Astrocyte of the hippocampus (primary cell): ENCODE measurements around the gene EIF6.

Experiments used
- DNase-seq: peaks from one replicate; pipeline ENCODE4 v3.0.0; 2011; ENCODE audit warnings: low read depth, low spot score

Gene EIF6

DNA sequence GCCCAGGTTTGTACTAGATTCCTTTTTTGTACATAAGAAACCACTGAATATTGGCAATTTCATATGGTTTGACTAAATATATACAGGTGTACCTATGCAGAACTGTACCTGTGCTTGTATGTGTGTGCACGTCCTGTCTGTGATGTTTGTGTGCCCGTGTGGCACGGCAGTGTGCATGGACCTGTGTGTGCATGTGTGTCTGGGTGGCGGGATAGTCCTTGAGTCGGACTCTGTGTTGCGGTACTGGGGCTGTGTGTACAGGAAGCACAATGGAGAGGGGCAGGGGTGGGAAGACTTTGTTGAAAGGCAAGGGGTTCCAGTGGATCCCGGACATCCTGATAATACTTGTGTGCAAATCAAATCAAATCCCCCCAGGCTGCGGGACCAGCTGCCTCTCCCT, 11.1 kb upstream of the EIF6 start:
- no peak for DNase-seq

DNA sequence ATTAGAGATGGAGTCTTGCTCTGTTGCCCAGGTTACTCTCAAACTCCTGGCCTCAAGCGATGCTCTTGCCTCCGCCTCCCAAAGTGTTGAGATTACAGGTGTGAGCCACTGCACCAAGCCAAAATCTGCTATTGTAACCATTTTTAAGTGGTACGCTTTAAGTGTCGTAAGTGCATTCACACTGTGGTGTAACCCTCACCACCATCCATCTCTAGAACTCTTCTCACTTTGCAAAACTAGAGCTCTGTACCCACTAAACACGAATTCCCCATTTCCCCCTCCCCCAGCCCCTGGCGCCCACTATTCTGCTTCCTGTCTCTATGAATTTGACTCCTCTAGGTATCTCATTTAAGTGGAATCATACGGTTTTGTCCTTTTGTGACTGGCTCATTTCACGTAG, 10.5 kb upstream of the EIF6 start:
- no peak for DNase-seq

DNA sequence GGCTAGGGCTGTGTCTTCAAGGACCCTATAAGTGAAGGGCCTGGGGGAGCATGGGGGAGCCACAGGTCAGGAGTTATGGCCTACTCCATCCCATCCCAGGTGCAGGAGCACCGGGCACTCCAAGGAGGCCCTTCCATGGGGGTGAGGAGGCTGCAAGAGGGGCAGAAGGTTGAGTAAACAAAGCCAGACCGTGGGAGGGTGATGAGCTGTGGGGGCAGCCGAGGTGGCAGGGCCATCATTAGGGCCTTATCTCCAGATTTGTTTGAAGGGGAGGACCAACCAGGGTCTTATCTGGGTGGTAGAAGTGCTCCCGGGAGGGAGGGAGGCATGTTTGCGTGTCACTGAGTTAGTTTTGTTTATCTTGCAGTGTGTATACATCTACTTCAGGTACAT, 9.7 kb upstream of the EIF6 start:
- no peak for DNase-seq

DNA sequence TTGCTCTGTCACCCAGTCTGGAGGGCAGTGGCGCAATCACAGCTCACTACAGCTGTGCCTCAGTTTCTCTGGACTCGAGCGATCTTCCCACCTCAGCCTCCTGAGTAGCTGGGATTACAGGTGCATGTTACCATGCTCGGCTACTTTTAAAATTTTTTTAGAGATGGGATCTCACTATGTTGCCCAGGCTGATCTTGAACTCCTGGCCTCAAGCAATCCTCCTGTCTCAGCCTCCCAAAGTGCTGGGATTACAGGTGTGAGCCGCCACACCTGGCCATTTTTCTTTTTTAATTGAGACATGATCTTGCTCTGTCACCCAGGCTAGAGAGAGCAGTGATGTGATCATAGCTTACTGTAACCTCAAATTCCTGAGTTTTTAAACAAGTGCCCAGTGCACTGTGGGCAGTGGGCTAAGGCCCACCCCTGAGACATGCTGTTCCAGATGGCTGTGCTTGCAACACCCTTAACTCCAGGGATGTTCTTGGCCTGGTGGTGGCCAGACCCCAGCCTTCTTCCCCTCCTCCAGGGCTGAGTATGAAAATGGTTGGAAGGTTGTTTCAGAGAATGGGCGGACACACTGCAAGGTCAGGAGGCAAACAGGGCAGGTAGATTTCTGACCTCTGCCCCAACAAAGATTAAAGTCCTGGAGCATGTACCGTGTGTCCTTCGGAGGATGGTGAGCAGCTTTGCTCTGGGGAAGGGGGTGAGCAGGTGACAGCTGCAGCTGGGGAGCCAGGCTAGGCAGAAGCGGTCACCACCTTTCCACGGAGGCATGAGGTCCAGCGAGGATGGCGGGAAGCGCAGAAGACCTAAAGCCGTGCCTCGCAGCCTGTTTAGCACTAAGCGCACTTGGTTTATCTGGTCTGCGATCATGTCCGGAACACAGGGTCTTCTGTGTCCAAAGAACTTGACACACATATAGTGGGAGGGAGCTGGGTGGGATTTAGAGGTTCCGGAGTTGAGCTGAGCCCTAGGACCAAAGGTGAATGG, 9.0 kb upstream of the EIF6 start:
- DNase-seq = no peak

DNA sequence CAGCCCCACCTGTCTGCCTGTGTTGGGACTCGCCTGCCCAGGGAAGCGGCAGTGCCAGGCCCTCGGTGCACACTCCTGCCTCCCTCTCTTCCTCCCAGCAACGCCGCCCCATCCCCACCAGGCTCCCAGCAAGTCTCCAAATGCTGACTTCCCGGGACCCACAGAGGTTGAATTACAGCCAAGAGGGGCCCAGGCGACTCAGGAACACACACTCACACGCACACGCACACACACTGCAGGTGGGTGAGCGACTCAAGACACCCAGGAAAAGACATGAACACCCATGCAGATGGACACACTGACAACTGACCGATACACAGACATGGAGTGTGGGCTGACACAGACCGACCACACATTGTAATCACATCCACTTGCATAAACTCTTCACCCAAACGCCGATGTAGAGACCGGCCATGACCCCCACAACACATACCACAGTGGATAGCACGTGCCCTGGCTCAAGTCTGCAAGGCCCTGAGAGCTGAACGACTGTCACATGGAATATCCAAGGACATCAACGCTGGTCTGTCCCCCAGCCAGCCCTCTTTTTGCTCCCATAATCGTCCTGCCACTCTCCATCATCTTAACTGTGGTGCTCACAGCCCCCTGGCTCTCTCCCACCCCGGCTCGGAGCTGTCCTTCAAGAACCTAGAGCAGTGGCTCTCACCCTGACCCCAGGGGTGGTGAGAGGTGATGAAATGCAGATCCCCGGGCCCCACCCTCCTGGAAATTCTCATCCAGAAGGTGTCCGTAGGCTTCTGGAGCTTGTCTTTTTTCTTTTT, 8.1 kb upstream of the EIF6 start:
- no peak for DNase-seq

DNA sequence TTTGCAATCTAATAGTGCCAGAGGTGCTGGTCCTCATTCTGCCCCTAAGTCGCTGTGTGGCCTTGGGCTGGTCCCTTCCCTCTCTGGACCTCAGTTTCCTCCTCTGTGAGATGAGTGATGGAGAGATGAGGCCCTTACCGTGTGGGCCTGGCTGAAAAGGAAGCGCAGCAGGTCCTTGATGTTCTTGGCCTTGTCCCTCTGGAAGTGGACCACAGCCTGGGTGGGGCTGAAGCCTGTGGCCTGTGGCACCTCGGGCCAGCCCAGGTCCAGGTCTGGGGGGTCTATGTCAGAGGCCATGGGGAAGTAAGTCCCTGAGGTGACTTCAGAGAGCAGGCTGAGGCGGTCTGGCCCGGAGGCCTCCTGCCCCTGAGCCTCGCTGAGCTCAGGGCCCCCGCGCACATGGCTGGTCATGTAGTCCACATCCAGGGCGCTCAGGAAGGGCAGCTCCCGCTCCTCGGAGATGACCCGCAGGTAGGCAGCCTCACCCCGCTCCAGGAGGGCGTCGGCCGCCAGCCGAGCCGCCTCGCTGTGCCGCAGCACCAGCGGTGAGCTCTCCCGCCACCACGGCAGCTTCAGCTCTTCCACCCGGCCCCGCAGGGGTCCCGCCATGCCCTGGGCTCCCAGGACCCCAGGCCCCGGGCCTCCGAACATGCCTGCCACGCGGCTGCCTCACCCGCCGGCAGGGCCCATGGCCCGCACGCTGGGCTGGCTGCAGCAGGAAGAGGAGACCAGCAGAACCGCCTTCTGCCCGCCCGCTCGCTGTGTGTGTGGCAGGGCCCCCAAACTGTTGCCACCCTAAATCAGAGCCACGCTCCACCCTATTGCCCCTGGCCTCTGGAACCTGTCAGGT, 7.3 kb upstream of the EIF6 start, which contains the start of gene FAM83C:
FAM83C (minus strand) TSS at position 772 of the 850 bp plus-strand sequence; CDS start at position 651, 121 bp downstream.
- DNase-seq = no peak

DNA sequence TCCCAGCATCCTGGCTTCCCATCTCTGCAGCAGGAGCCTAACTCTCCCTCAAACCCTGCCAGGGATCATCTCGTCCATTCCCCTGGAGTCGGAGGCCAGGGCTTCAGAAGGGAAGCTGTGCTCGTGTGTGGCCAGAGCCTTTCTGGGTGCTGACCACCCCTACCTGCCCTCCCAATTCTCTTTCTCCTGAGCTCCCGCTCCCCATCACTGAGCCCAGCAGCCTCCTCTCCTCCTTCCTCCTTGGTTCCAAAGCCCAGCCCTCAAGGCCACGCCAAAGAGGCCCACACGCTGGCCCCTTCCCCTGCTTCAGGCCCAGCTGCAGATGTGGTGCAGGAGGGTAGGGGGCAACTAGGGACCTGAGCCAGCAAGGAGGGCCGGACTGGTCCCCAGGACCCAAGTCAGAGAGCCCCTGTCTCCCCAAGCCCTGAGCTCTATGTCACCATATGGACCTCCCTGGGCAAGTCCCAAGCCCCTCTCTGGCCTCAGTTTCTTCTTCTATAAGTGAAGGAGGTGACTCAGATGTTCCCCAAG, 6.4 kb upstream of the EIF6 start:
- DNase-seq = no peak

DNA sequence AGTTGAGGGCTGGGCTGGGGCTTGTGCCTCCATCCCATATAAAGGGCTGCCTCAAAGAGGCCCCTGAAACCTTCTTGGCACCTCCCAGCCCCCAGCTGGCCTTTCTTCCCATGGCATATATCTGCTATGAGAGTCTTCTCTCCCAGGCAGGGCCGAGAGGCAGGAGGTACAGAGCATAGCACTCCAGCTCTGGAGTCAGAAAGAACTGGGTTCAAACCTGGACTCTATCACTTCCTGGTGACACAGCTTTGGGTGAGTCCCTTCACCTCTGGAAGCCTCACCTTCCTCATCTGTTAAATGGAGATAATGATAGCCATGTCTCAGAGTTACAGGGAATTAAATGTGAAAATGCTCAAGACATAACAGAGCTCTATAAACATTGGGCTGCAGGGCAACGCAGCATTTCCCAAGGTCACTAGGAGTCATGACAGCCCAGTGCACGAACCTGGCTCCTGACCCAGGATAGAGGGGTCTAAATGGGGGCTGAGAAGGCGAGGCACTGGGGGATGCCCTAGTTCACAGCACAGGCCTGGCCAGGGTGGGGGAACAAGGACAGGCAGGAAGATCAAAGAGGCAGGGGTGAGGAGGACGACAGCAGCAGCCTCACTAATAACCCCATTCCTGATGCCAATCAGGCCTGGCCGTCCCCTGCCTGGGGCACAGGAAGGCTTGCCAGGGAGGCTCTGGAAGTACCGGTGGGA, 5.8 kb upstream of the EIF6 start:
- no peak for DNase-seq

DNA sequence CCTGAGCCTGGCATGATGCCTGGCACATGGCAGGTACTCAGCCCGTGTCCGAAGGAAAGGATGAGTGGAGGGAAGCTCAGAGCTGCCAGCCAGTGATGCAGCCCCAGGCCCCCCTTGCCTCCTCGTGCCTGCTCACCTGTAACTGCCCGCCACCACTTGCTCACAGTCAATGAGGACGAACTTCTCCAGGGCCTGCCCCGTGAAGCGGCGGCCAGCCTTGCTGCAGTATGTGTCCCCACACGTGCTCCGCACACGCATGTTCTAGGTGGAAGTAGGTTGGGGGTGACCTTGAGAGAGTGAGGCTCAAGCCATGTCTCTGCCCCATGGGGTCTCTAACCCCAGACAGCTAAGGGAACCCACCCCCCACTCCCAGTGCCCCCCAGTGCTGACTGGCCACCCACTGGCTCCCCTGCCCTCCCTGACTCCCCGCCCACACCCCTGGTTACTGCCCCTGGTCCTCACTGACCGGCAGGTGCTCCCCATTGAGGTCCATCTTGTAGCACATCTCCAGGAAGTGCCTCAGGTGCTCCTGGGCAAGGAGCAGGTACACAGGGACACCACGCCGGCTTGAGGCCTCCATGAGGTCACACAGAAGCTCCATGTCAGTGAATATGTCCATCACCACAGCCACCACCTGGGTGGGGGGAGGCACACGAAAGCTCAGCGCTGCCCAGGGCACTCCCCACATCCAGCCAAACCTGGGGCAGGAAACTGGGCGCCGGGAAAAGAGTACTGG, 3.9 kb upstream of the EIF6 start:
- no peak for DNase-seq

DNA sequence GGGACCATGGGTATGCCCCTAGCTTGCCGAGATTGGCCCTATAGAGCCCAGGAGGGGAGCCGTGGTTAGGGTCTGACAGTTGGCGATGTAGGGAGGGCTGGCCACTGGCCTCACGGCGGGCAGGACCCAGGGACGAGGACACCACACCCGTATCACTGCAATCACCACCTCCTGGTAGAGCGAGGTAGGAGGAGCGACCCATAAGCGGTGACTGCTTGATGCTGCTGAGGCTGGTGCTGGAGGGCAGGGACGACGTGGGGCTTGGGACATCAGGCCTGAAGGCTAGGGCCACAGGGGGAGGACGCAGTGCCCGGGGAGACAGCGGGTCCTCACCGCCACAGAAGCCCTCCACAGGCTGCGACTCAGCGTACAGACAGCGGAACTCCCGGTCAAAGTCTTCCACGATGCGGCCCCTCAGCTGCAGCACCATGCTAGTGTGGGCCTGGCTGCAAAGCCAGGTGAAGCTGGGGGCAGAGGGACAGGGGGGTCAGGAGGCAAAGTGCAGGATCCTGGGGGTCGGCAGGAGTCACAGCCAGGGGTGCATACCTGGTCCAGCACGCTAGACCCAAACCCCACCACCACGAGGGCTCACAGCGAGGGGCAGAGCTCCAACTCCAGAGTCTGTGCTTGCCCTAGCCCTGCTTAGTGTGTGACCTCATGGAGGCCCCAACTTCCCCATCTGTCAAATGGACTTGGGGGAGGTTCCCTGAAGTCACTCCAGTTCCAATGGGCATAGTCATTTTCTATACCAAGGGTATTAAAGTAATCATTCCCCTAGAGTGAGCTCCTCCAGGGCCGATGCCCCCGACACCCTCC, 3.1 kb upstream of the EIF6 start:
- DNase-seq = no peak

DNA sequence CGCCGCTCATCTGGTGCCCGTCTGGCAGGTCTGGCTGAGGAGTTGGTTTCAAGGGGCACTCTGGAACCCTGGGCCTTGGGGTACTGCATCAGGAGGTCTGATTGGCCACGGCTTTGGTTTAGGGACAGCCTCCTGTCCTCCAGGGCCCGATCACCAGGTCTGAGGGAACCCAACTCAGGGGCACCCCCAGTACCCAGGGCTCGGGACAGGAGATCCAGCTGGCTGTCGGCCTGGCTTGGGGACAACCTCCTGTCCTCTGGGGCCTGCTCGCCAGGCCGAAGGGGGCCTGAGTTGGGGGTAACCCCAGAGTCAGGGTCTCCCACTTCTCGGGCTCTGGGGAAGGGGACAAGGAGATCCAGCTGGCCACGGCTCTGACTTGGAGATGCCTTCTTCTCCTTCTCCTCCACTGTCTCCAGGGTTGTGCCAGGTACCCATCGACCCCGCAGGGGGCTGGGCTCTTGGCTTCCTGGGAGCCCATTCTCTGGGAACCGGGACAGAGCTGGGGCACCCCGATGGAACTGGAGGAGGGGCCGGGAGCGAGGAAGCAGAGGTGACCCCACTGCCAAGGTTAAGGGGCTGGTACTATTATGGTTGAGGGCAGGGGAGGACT, 2.4 kb upstream of the EIF6 start:
- no peak for DNase-seq

DNA sequence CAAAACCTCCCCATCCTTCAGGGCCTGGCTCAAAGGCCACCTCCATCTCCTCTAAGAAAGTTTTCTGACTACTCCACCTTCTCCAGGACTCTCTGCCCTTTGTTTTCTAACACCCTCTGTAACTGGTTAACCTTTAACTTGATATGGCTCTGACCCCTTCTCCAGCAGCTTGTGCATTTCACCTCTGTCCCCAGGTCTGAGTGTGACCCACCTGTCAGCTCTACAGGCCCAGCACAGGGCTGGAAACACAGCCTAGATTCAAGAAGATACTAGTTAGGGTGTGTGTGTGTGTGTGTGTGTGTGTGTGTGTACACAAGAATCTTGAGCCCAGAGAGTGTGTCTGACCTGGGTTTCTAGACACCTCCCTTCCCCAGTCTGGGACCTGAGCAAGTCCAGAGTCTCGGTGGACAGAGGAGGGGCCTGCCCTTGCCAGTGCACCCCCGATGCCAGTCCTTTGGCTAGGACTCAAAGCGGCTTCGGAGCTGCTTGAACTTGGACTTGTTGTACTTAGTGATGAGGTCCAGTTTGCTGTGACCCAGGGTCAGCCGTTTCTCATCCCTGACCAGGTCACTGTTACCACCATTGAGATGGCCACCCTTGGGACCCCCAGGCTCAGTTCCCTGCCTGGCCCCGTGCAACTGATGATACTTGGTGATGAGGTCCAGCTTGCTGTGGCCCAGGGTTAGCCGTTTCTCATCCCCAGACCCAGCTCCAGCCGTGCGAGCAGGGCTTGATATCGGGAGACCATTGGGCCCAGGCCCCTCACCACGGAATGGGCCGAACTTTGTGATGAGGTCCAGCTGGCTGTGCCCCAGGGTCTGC, 1.7 kb upstream of the EIF6 start:
- DNase-seq = no peak

DNA sequence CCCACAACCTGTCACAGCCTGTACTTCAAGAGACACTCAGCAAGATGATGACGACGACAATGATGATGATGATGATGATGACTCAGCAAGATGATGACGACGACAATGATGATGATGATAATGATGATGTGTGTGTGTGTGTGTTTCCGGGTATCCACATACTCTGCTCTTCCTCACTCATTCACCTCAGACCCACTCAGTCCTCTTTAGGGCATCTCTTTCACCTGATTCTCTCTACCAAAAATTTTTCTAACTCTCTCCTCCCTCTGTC, 1.2 kb upstream of the EIF6 start:
- no peak for DNase-seq

DNA sequence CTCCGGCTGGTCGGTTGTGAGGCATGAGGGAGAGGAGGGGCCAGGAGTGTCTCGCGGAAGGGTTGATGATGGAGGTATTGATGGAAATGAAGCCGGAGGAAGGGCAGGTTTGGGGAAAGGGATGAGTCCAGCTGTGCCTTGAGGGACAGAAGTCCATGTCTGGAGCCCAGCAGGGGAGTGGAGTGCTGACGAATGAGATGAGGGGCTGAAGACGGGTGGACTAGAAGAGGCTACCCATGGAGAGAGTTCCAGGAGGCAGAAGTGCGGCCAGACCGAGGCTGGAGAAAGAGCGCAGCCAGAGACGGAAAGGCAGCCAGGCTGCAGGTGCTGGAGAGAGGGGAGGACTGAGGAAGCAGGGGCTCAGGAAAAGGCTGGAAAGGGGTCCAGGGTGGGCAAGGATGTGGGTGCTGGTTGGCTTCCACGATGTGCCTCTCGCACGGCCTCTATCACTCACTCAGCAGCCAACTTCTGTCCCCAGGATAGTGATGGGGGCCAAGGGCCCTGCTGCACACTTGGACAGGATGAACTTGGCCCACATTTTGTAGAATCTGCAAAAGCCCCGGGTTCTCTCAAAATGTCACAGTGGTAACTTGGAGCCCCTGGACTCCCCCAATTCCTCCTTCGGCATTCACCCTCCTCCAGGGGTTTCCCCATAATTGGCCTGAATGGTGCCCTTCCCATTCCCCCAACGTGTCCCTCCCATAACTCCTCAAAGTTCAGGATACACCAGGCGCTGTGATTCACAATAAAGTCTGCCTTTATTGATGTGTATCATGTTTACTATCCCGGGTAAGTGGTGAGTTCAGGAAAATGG, 627 bp upstream of the EIF6 start:
- no peak for DNase-seq

DNA sequence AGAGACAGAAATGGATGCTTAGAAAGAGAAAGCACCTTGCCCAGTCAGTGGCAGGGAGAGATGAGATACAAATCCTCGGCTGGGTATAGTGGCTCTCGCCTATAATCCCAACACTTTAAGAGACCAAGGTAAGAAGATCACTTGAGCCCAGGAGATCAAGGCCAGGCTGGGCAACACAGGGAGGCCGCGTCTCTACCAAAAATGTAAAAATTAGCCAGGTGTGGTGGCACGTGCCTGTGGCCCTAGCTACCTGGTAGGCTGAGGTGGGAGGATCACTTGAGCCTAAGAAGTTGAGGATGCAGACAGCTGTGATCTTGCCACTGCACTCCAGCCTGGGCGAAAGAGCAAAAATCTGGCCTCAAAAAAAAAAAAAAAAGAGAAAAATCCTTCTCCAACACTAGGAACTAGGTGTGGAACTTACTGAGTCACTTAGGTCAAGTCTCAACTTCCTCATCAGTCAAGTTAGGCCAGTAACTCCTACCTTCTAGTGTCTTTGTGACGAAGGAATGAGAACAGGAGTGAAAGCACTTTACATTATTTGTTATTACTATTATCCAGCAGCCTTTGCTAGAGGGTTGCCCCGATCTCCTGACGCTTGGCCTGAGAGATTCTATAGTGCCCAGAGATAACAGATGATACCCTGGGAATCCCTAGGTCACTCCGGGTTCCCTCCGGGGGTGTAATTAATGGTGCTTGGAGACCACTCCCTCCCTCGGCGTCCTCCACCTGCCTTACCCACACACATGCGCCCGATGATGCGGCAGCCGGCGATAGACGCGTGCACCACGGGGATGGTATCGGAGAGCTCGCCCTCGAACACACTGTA, 918 bp downstream of the EIF6 start:
- no peak for DNase-seq

DNA sequence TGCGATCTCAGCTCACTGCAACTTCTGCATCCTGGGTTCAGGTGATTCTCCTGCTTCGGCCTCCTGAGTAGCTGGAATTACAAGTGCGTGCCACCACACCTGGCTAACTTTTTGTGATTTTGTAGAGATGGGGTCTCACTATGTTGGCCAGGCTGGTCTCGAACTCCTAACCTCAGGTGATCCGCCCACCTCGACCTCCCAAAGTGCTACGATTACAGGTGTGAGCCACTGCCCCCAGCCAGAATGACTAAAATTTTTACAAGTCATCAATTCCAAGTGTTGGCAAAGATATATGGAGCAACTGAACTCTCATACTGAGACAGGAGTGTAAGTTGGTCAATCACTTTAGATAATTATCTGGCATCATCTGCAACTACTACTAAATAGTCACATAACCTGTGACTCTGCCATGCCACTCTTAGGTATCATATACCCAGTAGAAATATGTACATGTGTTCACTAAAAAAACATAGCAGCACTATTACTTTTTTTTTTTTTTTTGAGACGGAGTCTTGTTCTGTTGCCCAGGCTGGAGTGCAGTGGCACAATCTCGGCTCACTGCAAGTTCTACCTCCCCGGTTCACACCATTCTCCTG, 3.0 kb downstream of the EIF6 start:
- no peak for DNase-seq
